HUES48 (cell line): ENCODE results near the gene HTT-AS.

ENCODE experiments used
- H3K27ac ChIP-seq: one replicate; pipeline ENCODE4 v1.7.0; 2013; ENCODE audit warnings: low read depth, low read length, inconsistent platforms
- H3K27me3 ChIP-seq: 2 replicates; pipeline ENCODE4 v1.6.1; 2013; ENCODE audit warnings: mild to moderate bottlenecking, low read length; ENCODE audit not compliant: control insufficient read depth, insufficient read depth
- H3K36me3 ChIP-seq: 2 replicates; pipeline ENCODE4 v1.6.1; 2013; ENCODE audit warnings: low read length; ENCODE audit not compliant: control insufficient read depth, insufficient read depth
- H3K4me1 ChIP-seq: 2 replicates; pipeline ENCODE4 v1.6.1; 2013; ENCODE audit warnings: mild to moderate bottlenecking, low read length; ENCODE audit not compliant: control insufficient read depth, insufficient read depth
- H3K4me3 ChIP-seq: 2 replicates; pipeline ENCODE4 v1.5.1; 2013; ENCODE audit warnings: mild to moderate bottlenecking, low read depth, low read length
- H3K9ac ChIP-seq: 2 replicates; pipeline ENCODE4 v1.6.1; 2013; ENCODE audit warnings: mild to moderate bottlenecking, low read depth, low read length, moderate library complexity
- H3K9me3 ChIP-seq: 2 replicates; pipeline ENCODE4 v1.6.1; 2013; ENCODE audit warnings: low read length; ENCODE audit not compliant: control insufficient read depth, insufficient read depth

HTT-AS gene

GRCh38 chr4:3074078-3074845 lies at the start of gene HTT-AS, which contains the start of gene HTT:
TSS of gene HTT-AS (minus strand) at chr4:3074538.
TSS of gene HTT (plus strand) at chr4:3074681. CDS start at chr4:3074826, 145 bp downstream.
- H3K27ac ChIP-seq = peak within 1 kb of the TSS; percentile 96
- H3K4me1 ChIP-seq = peaks cover 11% of the 10 kb centered on the region; the same call in 1 of the 2 replicates
- no peaks in the 10 kb centered on the region for H3K9me3 ChIP-seq

DNA sequence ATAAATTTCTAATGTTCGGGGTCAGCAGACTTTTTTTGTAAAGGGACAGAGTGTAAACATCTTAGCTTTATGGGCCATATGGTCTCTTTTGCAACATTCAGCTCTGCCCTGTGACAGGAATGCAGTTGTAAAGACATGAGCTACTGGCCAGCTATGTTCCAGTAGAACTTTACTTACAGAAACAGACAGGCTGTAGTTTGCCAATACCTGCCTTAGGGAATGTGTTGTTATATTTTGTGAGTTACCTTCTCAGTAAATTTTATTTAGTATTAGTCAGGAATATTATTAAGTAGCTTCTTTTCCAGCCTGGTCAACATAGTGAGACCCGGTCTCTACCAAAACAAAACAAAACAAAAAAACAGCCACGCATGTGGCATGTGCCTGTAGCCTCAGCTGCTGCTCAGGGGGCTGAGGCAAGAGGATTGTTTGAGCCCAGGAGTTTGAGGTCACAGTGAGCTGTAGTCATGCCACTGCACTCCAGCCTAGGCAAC lies 48.9 kb upstream of the HTT-AS start:
- no peaks in the 10 kb centered on the region for H3K27me3 ChIP-seq
- no peak overlapping the region for H3K4me3 ChIP-seq
- H3K36me3 ChIP-seq = peaks cover 88% of the 10 kb centered on the region
- H3K9me3 ChIP-seq = no peaks in the 10 kb centered on the region
- no peaks in the 10 kb centered on the region for H3K4me1 ChIP-seq
- H3K9ac ChIP-seq = no peak overlapping the region
- H3K27ac ChIP-seq = no peak overlapping the region

More at GRCh38 chr4:3074078-3074845, at the start of gene HTT-AS, which contains the start of gene HTT:
- Histone ChIP-seq H3K36me3 (no peaks in the 10 kb centered on the region), H3K4me3 (peak within 1 kb of the TSS; percentile 92), H3K27me3 (no peaks in the 10 kb centered on the region), H3K9ac (peak within 1 kb of the TSS; percentile 88)

DNA sequence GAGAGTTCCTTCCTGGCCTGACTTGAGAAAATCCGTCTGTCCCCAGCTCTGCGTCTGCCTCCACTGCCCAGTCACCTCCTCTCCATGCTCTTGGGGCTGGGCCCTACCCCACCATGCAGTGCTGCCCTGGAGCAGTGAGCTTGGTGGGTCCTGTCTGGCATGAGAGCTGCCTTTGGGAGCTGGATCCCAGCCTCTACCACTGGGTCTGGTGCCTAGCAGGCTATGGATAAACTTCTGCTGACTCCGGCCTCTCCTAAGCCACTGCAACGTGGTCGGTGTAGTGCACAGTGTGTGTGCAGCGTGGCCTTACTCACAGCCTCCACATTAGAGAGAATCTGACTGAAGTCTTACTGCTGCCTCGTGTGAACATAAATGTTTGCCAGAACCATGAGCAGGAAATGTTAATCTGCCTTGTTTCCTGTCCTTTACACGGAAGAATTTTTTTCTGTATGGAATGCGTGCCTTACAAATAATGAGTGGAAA lies 47.8 kb upstream of the HTT-AS start:
- Histone ChIP-seq H3K4me3 (no peak overlapping the region), H3K27ac (no peak overlapping the region), H3K4me1 (no peaks in the 10 kb centered on the region), H3K27me3 (no peaks in the 10 kb centered on the region), H3K36me3 (peaks cover 88% of the 10 kb centered on the region), H3K9me3 (no peaks in the 10 kb centered on the region), H3K9ac (no peak overlapping the region)

GRCh38 chr4:3121596-3121995 lies 47.3 kb upstream of the HTT-AS start:
- H3K9ac ChIP-seq = no peak overlapping the region
- H3K4me1 ChIP-seq = no peaks in the 10 kb centered on the region
- no peaks in the 10 kb centered on the region for H3K27me3 ChIP-seq
- H3K4me3 ChIP-seq = no peak overlapping the region
- no peaks in the 10 kb centered on the region for H3K9me3 ChIP-seq
- peaks cover 88% of the 10 kb centered on the region for H3K36me3 ChIP-seq
- H3K27ac ChIP-seq = no peak overlapping the region

GRCh38 chr4:3121110-3121509 lies 46.8 kb upstream of the HTT-AS start:
- Histone ChIP-seq H3K9ac (no peak overlapping the region), H3K36me3 (peaks cover 88% of the 10 kb centered on the region), H3K27me3 (no peaks in the 10 kb centered on the region), H3K9me3 (no peaks in the 10 kb centered on the region), H3K4me3 (no peak overlapping the region), H3K4me1 (no peaks in the 10 kb centered on the region), H3K27ac (no peak overlapping the region)

- Histone ChIP-seq H3K36me3 (peaks cover 93% of the 10 kb centered on the region), H3K27me3 (no peaks in the 10 kb centered on the region), H3K4me3 (no peak overlapping the region)
Observed at GRCh38 chr4:3119464-3119863, 45.1 kb upstream of the HTT-AS start.

GRCh38 chr4:3118312-3118711 lies 44.0 kb upstream of the HTT-AS start:
- H3K27me3 ChIP-seq = no peaks in the 10 kb centered on the region
- peaks cover 96% of the 10 kb centered on the region for H3K36me3 ChIP-seq
- no peak overlapping the region for H3K9ac ChIP-seq
- no peaks in the 10 kb centered on the region for H3K4me1 ChIP-seq
- no peak overlapping the region for H3K27ac ChIP-seq
- H3K9me3 ChIP-seq = no peaks in the 10 kb centered on the region
- no peak overlapping the region for H3K4me3 ChIP-seq

More at GRCh38 chr4:3119464-3119863, 45.1 kb upstream of the HTT-AS start:
- no peak overlapping the region for H3K9ac ChIP-seq
- H3K27ac ChIP-seq = no peak overlapping the region
- no peaks in the 10 kb centered on the region for H3K4me1 ChIP-seq
- no peaks in the 10 kb centered on the region for H3K9me3 ChIP-seq

GRCh38 chr4:3116955-3117354 lies 42.6 kb upstream of the HTT-AS start:
- Histone ChIP-seq H3K36me3 (peaks cover 97% of the 10 kb centered on the region), H3K9me3 (no peaks in the 10 kb centered on the region), H3K4me1 (no peaks in the 10 kb centered on the region), H3K27ac (no peak overlapping the region), H3K4me3 (no peak overlapping the region), H3K9ac (no peak overlapping the region), H3K27me3 (no peaks in the 10 kb centered on the region)

DNA sequence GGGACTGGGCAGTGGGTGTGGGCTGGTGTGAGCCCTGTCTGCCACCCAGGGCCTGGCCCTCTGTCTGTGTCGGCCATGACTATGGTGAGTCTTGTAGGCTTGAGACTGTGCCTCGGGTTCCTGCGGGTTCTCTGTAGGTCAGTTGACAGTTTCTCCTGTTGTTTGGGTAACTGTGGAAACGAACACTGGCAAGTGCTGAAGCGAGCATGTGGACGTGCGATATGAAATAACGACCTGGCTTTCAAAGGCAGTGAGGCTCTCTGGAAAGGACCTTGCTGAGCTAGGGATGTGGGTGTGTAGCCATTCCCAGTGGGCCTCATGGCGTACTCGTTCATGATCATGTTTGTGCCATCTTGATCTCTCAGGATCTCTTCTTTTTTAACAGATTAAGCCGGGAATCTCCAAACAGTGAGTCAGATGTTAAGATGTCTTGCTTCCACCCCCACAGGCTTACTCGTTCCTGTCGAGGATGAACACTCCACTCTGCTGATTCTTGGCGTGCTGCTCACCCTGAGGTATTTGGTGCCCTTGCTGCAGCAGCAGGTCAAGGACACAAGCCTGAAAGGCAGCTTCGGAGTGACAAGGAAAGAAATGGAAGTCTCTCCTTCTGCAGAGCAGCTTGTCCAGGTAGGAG lies 41.4 kb upstream of the HTT-AS start:
- H3K27me3 ChIP-seq = no peaks in the 10 kb centered on the region
- H3K9ac ChIP-seq = no peak overlapping the region
- peaks cover 94% of the 10 kb centered on the region for H3K36me3 ChIP-seq
- no peak overlapping the region for H3K4me3 ChIP-seq
- no peaks in the 10 kb centered on the region for H3K4me1 ChIP-seq
- no peak overlapping the region for H3K27ac ChIP-seq
- no peaks in the 10 kb centered on the region for H3K9me3 ChIP-seq

GRCh38 chr4:3114377-3114776 lies 40.0 kb upstream of the HTT-AS start:
- Histone ChIP-seq H3K4me1 (no peaks in the 10 kb centered on the region), H3K36me3 (peaks cover 94% of the 10 kb centered on the region), H3K9me3 (no peaks in the 10 kb centered on the region), H3K27me3 (no peaks in the 10 kb centered on the region), H3K9ac (no peak overlapping the region), H3K4me3 (no peak overlapping the region), H3K27ac (no peak overlapping the region)
